ENCODE data around the gene RIMBP2.
"Not testable (repeated sequence)": the region's sequence is repeated elsewhere in the genome, so short reads cannot be mapped to it uniquely, and the experiment has no call there.

The RIMBP2 gene

DNA sequence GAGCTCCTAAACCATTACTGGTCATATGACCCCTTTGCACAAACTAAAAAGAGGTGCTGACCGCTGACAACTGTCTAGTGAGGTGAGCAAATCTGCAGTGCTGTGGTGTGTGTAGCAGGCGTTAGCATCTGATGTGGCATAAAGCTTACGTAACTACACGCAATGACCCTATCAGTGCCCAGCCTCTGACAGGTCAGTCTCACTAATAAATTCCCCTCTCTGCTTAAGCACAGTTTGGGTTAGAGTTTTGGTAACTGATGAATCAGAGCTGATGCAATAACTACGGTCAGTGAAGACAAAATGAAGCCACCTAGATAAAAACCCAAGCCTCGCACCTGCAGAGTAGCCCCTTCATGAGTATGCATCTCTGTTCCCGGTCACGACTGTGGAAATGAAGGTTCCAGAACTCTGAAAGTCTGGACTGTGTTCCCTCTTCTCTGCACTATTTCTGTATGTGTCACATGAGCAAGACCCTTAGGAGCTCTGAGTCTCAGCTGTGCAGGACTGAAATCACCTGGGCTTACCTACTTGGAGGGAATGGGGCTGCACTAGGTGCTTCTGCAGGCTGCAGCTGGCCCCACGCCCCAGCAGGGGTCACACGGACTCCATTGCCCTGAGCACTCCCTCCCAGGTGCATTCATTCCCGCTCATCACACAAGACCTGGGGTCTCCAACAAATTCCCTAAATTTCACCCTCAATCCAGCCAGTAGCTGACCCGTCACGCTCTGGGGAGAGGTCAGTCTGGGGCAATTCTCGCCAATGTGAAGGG is 54.4 kb downstream of the RIMBP2 start:
- no peak for FAIRE-seq

GRCh38 chr12:130661059-130661458 is 55.0 kb downstream of the RIMBP2 start:
- DNase-seq (ENCODE audit: insufficient read length, low spot score), result no peak
- FAIRE-seq, result no peak

More for the DNA sequence above, 54.4 kb downstream of the RIMBP2 start:
- no peak for DNase-seq (ENCODE audit: insufficient read length, low spot score)

GRCh38 chr12:130658145-130658911 is 57.8 kb downstream of the RIMBP2 start:
- FAIRE-seq (no peak), DNase-seq (ENCODE audit: insufficient read length, low spot score) (no peak)

DNA sequence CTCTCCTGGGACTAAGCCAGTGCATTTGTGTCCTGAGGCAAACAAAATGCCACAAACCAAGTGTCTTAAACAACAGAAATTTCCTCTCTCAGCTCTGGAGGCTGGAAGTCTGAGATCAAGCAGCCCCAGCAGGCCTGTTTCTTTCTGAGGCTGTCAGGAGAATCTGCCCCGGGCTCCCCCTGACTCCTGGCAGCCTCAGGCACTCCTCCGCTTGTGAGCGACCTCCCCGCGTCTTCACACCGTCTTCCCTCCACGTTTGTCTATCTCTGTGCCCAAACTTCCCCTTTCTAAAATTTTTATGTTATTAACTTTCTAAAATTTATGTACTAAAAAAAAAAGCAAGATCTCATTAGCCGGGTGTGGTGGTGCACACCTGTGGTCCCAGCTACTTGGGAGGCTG is 59.7 kb downstream of the RIMBP2 start:
- DNase-seq (ENCODE audit: insufficient read length, low spot score), result no peak
- FAIRE-seq, result no peak

DNA sequence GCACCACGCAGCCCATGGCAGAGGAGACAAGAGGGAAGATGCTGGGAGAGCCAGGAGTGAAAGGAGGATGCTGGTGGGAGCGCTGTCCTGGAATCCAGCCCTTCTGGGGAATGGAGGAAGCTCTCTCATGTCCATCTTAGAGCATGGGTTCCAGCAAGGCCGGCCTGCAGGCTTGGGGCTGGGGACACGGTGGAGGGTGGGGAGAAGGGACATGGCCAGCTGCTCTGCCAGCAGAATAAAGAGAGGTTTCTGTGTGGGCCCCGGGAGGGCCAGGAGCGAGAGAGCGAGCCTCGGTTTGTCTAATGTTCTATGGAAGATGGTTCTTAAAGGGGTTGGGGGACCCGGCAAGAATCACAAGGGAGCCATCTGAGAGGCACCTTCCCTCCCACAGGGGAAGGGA is 60.2 kb downstream of the RIMBP2 start:
- FAIRE-seq, result no peak
- DNase-seq (ENCODE audit: insufficient read length, low spot score), result no peak

- no peak for FAIRE-seq
- no peak for DNase-seq (ENCODE audit: insufficient read length, low spot score)
These were observed 61.1 kb downstream of the RIMBP2 start for GRCh38 chr12:130655010-130655409.

DNA sequence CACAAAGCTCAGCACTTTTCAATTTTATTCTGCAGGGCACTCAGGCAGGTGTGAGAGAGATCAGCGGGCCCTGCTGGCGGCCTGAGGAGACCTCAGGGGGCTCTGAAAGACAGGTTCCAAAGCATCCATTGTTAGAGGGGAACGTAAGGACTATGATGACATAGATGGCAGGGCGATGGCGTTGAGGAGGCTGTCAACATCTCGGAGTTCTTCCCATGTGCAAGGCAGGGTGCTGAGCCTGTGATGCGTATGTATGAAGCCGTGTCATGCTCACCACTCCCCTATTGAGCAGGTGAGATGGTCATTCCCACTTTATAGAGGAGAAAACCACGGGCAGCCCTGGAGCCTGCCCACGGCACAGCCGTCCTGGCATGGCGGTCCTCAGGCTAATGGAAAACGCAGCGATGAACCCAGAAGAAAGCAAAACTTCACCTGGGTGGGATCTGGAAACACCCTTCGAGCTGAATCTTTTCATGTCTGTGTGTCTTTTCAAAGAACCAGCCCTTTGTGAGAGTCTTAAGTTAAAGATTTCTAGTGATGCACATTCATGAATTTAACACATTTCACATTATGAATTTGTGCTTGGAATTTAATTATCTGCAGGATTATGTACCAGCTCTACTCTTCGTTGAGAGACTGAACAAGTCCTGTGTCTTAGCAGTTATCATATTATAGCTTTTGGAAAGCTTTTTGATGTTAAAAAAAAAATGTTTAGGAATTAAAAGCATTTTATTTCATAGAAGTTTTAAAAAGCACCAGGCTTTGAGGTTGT is 64.7 kb downstream of the RIMBP2 start:
- no peak for DNase-seq (ENCODE audit: insufficient read length, low spot score)
- FAIRE-seq, result no peak

- FAIRE-seq (no peak), DNase-seq (ENCODE audit: insufficient read length, low spot score) (no peak)
These were observed 66.0 kb downstream of the RIMBP2 start for GRCh38 chr12:130650131-130650530.

GRCh38 chr12:130649101-130650045 is 66.7 kb downstream of the RIMBP2 start:
- no peak for FAIRE-seq
- DNase-seq (ENCODE audit: insufficient read length, low spot score), result no peak

- DNase-seq (ENCODE audit: insufficient read length, low spot score), result no peak
These were observed 68.3 kb downstream of the RIMBP2 start for GRCh38 chr12:130647814-130648213.

DNA sequence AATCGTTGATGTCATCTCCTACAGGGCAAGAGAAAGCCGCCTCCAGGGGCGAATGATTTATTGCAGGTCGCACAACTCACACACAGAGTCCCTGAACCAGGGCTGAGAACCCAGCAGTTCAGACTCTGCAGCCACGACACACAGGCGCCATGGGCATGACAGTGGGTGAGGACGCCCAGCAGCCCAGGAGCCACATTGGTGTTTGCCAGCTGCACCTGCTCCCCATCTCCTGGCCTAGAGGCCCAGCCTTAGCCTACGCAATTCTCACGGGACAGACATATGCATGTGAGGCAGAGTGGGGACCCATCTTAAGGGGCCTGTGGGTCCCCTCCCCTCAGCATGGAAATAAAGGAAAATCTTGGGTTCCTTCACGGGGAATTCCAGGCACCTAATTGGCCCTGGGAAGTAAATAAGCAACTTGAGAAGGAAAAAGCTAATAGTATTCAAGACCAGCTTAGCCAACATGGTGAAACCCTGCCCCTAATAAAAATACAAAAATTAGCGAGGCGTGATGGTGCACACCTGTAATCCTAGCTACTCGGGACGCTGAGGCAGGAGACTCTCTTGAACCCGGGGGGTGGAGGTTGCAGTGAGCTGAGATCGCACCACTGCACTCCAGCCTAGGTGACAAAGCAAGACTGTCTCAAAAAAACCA is 69.3 kb downstream of the RIMBP2 start:
- FAIRE-seq (no peak), DNase-seq (ENCODE audit: insufficient read length, low spot score) (no peak)

More at GRCh38 chr12:130647814-130648213, 68.3 kb downstream of the RIMBP2 start:
- FAIRE-seq, result no peak

DNA sequence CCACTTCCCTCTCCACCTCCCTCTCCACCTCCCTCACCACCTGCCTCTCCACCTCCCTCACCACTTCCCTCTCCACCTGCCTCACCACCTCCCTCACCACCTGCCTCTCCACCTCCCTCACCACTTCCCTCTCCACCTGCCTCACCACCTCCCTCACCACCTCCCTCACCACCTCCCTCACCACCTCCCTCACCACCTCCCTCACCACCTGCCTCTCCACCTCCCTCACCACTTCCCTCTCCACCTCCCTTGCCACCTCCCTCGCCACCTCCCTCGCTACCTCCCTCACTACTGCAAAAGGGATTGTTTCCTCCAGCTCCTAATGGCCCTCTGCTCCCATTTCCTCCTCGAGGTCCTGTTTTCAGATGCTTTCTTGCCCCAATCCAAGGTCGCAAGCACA is 69.9 kb downstream of the RIMBP2 start:
- FAIRE-seq; DNase-seq (ENCODE audit: insufficient read length, low spot score): not testable (repeated sequence)

GRCh38 chr12:130645751-130646150 is 70.3 kb downstream of the RIMBP2 start:
- DNase-seq (ENCODE audit: insufficient read length, low spot score), result no peak
- FAIRE-seq, result peak; percentile 100

DNA sequence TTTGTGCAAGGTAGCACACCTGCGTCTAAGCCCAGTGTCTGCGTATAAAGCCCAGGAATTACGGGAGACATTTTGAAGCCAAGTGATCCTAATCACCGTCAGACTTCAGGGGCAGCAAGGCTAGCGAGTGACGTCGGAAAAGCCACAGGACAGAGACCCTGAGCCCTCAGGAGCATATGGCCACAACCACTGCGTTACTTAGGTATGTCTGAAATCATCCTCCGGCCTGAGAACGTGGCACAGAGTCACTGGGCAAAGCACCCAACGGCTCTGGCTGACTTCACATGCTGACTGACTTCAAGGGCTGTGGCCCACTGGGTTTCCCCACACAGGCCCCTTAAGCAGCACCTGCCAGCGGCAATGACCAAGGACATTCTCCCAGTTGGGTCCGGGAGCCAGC is 71.5 kb downstream of the RIMBP2 start:
- no peak for DNase-seq (ENCODE audit: insufficient read length, low spot score)
- FAIRE-seq, result no peak

DNA sequence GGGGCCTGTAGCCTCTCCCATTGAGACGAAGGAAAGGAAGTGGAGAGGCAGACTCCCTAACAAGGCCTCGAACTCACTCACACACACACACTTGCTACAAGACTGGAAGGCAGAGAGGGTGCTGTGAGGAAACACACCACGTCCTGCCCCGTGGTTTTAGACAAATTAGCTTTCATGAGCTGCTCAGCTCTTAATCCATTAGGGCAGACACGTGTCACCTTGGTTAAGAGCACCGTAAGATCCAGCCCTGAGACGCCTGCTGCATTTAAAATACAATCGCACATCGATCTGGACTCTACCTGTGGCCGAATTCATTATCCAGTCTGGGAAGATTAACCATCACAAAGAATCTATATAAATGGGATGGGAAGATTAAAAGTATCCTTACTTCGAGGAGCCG is 72.0 kb downstream of the RIMBP2 start:
- no peak for DNase-seq (ENCODE audit: insufficient read length, low spot score)

DNA sequence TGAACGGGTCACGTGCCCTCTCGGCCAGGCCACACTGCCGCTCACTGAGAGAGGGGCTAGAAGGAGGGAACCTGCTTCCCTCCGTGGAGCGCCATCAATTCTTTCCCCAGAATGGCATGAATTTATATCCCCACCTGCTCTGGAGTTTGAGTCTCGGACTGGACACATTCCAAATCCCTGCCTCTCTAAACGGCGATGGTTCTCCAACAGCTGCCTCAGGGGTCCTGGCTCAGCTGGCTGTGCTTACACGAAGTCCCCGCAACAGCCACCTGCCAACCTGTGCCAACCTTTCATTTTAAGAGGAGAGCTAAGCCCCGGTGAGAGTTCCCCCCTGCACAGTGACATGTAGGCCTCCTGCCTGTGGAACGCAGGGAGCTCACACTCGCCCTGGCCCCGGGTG is 73.2 kb downstream of the RIMBP2 start:
- no peak for FAIRE-seq
- no peak for DNase-seq (ENCODE audit: insufficient read length, low spot score)

More for the DNA sequence above, 72.0 kb downstream of the RIMBP2 start:
- no peak for FAIRE-seq

DNA sequence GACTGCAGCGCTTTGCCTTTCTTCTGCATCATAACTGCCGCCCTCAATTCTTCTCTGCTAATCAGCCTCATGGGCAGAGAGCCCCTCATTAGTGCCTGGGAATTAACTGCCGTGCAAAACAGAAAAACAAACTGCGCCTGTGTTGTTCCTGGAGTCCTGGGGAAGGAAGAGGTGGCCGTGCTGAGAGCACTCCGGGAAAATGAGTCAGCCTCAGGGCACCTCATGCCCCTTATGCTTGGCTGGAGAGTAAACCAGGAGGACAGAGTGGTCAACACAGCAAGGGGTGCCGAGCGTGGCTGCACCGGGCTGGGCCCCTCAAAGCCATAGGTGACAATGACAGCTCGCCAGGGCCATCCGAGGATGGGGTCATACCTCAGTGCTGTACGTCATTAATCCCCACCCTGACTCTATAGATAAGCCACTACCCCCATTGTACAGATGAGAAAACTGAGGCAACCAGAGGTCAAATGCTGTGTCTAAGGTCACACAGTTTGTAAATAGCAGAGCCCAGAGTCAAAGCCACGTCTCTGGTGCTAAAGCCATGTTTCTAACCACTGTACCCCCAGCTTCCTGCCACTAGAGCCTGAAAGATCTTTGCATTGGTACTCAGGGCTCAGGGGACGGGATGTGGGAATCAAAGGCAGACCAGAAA is 74.4 kb downstream of the RIMBP2 start:
- no peak for FAIRE-seq
- DNase-seq (ENCODE audit: insufficient read length, low spot score), result no peak

DNA sequence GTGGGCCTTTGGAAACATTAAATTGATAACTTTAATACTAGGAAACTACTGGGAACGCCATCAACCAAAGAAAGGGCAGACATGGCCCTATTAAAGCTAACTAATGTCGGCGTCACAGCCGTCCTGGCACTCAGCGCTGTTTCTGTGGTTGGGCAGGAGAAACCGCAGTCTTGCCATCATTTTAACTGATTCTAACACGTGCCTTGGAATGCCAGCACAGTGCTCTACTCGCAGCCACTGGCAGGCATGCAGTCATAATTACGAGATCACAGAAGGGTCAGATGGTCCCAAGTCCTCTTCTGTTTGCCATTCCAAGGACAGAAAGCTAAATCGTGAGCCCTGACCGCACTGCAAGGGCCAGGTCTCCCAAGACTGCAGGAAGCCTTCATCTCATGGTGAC is 75.2 kb downstream of the RIMBP2 start:
- DNase-seq (ENCODE audit: insufficient read length, low spot score) (no peak), FAIRE-seq (no peak)

GRCh38 chr12:130640496-130640895 is 75.6 kb downstream of the RIMBP2 start:
- DNase-seq (ENCODE audit: insufficient read length, low spot score), result no peak
- FAIRE-seq, result no peak
